ENCODE data around the gene PYROXD2. TPM values are rescaled to one million over a fixed set of nuclear protein-coding genes. Genes with fewer than 3 reads are reported as not detected.
A peak's percentile ranks its signal among the peaks of the same experiment; 100 is the strongest.

The PYROXD2 gene
- total and polyA plus RNA-seq, 9 donors = 8.8 to 18.9 (median 14.3) TPM

DNA sequence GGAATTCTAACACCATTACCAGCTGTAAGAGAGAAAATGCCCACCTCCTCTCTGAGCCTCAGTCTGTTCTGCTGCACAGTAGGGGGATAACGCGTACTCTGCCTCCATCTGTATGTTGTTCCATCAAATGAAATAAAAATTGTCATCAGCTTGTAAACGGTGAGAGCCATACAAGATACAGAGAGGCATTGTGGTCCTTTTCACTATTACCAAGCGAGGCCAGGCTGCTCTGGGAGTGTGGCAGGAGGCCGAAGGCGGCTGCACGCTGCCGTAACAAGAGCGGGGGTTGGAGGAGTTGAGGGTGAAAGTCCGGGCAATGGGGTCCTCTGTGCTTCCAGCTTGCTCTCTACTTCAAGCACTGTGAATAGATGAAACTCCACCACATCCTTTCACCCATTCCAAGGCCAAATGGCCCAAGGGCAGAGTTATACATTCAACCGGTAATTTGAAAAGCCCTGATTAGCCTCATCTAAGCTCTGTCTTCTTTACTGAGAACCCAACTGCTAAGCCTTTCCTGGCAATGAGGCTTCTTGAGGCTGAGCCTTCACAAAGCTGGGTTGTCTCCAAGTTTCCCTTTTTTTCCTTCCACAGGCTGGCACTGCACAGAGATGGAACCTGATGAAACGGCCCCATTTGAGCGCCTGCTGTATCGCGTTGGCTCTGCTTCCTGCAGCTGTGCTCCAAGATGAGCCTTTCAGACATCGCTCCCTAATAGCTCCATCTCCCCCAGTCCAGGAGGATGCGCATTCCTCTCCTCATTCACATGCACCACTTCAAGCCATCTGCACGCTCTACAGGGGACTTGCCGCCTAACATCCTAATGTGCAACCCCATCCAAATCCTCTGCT, 47.2 kb downstream of the PYROXD2 start:
- no peak overlapping the region for H3K27ac ChIP-seq (ENCODE audit: low read length)
- peak; percentile 78 for DNase-seq

DNA sequence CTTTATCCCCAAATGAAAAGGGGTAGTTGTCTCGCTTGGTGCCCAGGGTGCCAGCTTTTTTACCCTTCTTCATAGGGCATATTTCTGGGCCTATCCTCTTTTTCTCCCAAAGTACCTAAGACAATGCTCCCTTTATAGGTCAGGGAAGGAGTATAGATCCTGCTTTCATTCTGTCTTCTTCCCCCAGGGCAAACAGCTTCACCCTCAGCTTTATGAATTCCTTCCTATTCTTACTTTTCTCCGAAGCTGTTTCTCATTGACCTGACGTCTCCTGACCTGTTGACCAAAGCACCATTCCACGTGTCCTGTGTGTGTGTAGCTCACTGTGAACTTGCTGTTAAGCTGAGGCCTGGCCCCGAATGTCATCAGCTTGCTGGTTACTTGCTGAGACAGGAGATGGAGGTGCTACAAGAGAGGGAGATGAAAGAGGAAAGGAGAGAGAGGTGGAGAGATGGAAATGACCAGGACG, 48.9 kb downstream of the PYROXD2 start:
- Histone ChIP-seq H3K4me1 (ENCODE audit: control insufficient read depth, insufficient read depth, low read length) (peaks cover 16% of the 10 kb centered on the region), H3K9me3 (replicated peaks; ENCODE audit: control insufficient read depth, low read depth, low read length) (no peaks in the 10 kb centered on the region), H3K4me3 (ENCODE audit: low read length) (no peak overlapping the region), H3K36me3 (ENCODE audit: control insufficient read depth, insufficient read depth, low read length) (no peaks in the 10 kb centered on the region), H3K27me3 (ENCODE audit: control insufficient read depth, insufficient read depth, low read length) (peaks cover 2% of the 10 kb centered on the region), H3K27ac (ENCODE audit: low read length) (no peak overlapping the region)
- 62% methylated on average over 3 of the region's 6 CpGs for WGBS (ENCODE audit: insufficient coverage)
- no peak for DNase-seq

More for the DNA sequence above, 47.2 kb downstream of the PYROXD2 start:
- peaks cover 4% of the 10 kb centered on the region for H3K27me3 ChIP-seq (ENCODE audit: control insufficient read depth, insufficient read depth, low read length)
- H3K9me3 ChIP-seq (replicated peaks; ENCODE audit: control insufficient read depth, low read depth, low read length) = no peaks in the 10 kb centered on the region
- no peaks in the 10 kb centered on the region for H3K36me3 ChIP-seq (ENCODE audit: control insufficient read depth, insufficient read depth, low read length)
- no peak overlapping the region for H3K4me3 ChIP-seq (ENCODE audit: low read length)
- 48% methylated on average over 8 of the region's 19 CpGs for WGBS (ENCODE audit: insufficient coverage)
- peaks cover 14% of the 10 kb centered on the region for H3K4me1 ChIP-seq (ENCODE audit: control insufficient read depth, insufficient read depth, low read length)

DNA sequence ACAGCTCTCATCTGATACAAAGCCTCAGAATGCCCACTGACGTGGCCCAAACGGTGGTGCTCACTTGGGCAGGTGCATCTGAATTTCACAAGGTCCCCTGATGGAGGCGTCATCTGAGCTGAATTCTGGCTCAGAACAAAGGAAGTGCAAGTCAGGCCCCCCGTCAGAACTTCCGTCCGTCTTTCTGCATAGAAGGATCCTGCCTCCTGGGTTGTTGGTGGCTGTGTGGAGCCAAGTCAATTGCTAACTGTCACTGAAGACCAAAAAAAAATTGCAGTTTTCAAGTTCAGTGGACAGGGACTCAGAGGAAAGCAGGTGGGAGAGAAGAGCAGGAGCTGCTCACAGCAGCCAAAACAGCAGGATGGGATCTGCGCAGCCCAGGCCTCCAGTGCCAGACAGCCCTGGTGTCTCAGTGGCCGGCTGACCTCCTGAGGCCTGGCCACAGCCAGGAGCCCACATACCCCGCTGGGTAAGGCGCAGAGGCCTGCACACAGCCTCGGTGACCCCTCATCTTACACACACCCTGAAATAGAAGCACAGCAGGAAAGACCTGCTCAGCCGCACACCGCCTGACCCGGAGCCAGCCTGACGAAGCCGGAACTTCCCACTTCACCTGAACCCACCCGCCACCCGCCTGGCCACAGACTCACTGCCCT, 49.4 kb downstream of the PYROXD2 start:
- DNase-seq = no peak
- 85% methylated on average over 14 of the region's 18 CpGs for WGBS (ENCODE audit: insufficient coverage)
- H3K27me3 ChIP-seq (ENCODE audit: control insufficient read depth, insufficient read depth, low read length) = peaks cover 2% of the 10 kb centered on the region
- no peaks in the 10 kb centered on the region for H3K9me3 ChIP-seq (replicated peaks; ENCODE audit: control insufficient read depth, low read depth, low read length)
- no peak overlapping the region for H3K4me3 ChIP-seq (ENCODE audit: low read length)
- H3K36me3 ChIP-seq (ENCODE audit: control insufficient read depth, insufficient read depth, low read length) = no peaks in the 10 kb centered on the region
- peaks cover 16% of the 10 kb centered on the region for H3K4me1 ChIP-seq (ENCODE audit: control insufficient read depth, insufficient read depth, low read length)
- H3K27ac ChIP-seq (ENCODE audit: low read length) = no peak overlapping the region

DNA sequence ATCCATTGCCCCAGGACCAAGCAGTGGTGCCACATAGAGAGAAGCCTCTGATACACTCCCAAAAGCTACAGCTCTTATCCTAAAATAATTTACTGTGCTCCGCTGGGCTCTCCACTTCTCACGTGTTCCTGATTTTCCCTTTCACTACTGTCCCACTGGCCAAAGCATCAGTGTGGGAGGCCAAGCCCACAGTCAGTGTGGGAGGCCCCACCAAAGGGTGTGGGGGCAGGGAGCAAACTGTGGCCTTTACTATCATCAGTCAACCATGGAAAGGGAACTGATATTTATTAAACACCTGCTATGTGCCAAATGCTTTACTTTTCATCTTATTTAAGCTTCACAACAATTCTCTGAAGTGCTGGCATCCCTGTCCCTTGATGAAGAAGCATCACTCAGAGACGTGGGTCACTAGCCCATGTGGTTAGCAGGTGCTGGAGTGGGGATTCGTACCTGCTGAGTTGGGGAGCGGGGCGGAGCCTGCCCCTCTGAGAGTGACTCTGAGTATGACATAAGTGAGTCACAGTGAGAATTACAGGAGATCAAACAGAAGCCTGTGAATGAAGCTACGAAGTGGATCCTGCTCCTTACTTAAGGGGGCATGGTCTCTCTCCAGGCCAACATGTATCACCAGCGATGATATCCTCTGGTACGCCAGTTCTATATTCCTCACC, 50.4 kb downstream of the PYROXD2 start:
- Histone ChIP-seq H3K4me1 (ENCODE audit: control insufficient read depth, insufficient read depth, low read length) (peaks cover 16% of the 10 kb centered on the region), H3K27ac (ENCODE audit: low read length) (no peak overlapping the region), H3K36me3 (ENCODE audit: control insufficient read depth, insufficient read depth, low read length) (no peaks in the 10 kb centered on the region), H3K27me3 (ENCODE audit: control insufficient read depth, insufficient read depth, low read length) (peaks cover 2% of the 10 kb centered on the region), H3K9me3 (replicated peaks; ENCODE audit: control insufficient read depth, low read depth, low read length) (no peaks in the 10 kb centered on the region), H3K4me3 (ENCODE audit: low read length) (no peak overlapping the region)
- DNase-seq = no peak
- 79% methylated on average over 5 of the region's 9 CpGs for WGBS (ENCODE audit: insufficient coverage)

DNA sequence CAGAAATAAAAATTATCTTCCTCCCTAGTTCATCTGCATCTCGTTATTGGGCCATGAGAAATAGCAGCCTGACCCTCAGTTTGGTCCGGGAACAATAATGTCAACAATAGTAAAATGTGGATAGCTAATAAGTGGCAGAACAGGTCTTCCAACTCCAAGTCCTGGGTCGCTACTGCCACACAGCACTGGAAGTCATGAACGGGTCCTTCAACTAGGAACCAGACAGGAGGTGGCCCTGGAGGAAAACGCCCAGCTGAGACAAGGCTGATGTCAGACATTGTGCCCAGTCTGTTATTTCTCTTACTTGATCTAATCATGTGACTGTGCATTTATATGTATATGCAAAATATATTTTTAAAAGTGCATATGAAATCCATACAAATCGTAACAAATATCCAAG, 51.8 kb downstream of the PYROXD2 start:
- H3K27me3 ChIP-seq (ENCODE audit: control insufficient read depth, insufficient read depth, low read length) = peaks cover 2% of the 10 kb centered on the region
- no peaks in the 10 kb centered on the region for H3K36me3 ChIP-seq (ENCODE audit: control insufficient read depth, insufficient read depth, low read length)
- WGBS (ENCODE audit: insufficient coverage) = 92% methylated on average over 2 of the region's 6 CpGs
- peaks cover 16% of the 10 kb centered on the region for H3K4me1 ChIP-seq (ENCODE audit: control insufficient read depth, insufficient read depth, low read length)
- no peak for DNase-seq
- no peaks in the 10 kb centered on the region for H3K9me3 ChIP-seq (replicated peaks; ENCODE audit: control insufficient read depth, low read depth, low read length)
- H3K27ac ChIP-seq (ENCODE audit: low read length) = no peak overlapping the region
- H3K4me3 ChIP-seq (ENCODE audit: low read length) = no peak overlapping the region

DNA sequence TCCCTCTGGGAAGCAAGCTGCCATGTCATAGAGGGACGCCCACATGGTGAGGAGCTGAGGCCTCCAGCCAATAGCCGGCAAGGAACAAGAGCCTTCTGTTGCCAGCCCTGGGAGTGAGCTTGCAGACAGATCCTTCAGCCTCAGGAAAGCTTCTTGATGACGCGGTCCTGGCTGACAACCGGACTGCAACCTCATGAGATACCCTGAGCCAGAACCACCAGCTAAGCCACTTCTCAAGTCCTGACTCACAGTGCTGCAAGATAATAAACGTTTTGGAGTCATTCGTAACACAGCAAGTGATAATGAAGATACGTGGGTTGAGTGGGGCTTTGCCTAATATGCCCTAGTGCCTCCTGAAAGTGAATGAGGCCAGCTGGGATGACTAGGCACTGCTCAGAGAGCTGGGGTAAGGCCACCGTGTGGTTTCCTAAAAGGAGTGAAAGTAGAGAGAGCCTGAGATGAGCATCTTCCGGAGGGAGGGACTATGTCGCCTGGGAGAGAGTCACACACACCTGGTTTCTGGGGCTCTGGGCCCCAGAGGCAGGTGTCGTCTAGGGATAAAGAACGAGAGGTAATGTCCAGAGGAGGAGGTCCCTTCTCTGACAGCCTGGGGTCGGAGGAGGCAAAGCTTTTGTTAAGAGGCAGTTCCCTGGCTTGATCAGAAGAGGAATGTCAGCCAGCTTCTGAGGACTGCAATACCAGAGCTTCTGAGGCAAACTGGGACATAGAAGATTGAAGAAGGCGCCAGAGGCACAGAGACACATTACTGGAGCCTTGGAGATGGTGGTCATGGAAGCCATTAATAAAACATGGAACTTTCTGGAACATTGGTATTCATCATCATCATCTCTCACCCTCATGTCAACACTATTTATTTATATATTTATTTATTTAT, 53.6 kb downstream of the PYROXD2 start:
- Histone ChIP-seq H3K9me3 (replicated peaks; ENCODE audit: control insufficient read depth, low read depth, low read length) (no peaks in the 10 kb centered on the region), H3K27ac (ENCODE audit: low read length) (no peak overlapping the region), H3K4me3 (ENCODE audit: low read length) (no peak overlapping the region), H3K4me1 (ENCODE audit: control insufficient read depth, insufficient read depth, low read length) (peaks cover 2% of the 10 kb centered on the region), H3K36me3 (ENCODE audit: control insufficient read depth, insufficient read depth, low read length) (no peaks in the 10 kb centered on the region), H3K27me3 (ENCODE audit: control insufficient read depth, insufficient read depth, low read length) (no peaks in the 10 kb centered on the region)
- peak; percentile 84 for DNase-seq
- 55% methylated on average over 9 of the region's 15 CpGs for WGBS (ENCODE audit: insufficient coverage)

DNA sequence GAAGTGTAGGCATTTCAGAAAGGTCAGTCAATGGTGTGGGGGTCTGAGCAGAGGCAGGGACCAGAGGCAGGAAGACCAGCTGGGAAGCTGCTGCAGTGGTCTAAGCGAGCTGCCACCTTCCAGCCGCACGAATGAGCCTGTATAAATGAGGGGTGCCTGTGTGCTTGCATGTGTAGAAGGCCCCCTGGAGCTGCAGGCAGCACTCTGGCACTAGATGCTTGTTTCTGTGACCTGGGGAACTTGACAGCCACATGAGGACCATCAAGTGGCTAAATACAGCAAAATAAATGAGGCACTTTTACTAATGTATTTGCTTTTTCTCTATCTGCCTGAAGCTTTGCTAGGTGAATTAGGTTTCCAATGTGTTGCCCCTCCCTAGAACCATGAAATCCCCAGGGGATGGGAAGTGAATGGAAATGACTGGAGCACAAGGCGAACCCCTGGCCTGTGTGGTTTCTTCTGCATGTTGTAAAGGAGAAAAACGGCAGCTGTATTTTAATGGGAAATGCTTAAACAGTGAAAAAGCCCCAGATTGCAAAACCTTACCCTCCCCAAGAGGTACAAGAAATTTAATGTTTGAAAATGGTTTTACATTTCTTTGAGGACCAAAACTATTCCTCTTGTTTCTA, 57.7 kb downstream of the PYROXD2 start:
- Histone ChIP-seq H3K27me3 (ENCODE audit: control insufficient read depth, insufficient read depth, low read length) (peaks cover 8% of the 10 kb centered on the region), H3K9me3 (replicated peaks; ENCODE audit: control insufficient read depth, low read depth, low read length) (no peaks in the 10 kb centered on the region), H3K4me1 (ENCODE audit: control insufficient read depth, insufficient read depth, low read length) (peaks cover 3% of the 10 kb centered on the region), H3K36me3 (ENCODE audit: control insufficient read depth, insufficient read depth, low read length) (no peaks in the 10 kb centered on the region), H3K27ac (ENCODE audit: low read length) (no peak overlapping the region), H3K4me3 (ENCODE audit: low read length) (no peak overlapping the region)
- WGBS (ENCODE audit: insufficient coverage) = 60% methylated on average over 3 of the region's 5 CpGs
- no peak for DNase-seq

DNA sequence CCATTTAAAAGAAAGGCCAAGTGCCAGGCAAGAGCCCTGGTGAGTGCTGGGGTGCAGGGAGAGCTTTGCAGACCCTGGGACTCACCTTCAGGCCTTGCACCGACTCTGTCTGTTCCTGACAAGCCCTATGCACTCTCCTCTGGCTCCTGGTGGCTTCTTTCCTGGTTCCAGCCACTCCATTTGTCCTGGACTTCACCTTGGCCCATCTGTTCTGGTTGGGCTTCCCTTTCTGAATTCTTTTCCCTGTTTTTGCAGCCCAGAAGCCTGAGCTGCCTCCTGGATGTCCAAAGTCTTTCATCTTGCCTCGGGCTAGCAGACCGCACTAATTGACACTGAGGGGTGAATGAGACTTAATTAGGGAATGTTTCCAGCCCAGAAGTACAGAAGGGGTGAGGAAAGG, 60.5 kb downstream of the PYROXD2 start:
- H3K9me3 ChIP-seq (replicated peaks; ENCODE audit: control insufficient read depth, low read depth, low read length) = no peaks in the 10 kb centered on the region
- peaks cover 10% of the 10 kb centered on the region for H3K27me3 ChIP-seq (ENCODE audit: control insufficient read depth, insufficient read depth, low read length)
- H3K27ac ChIP-seq (ENCODE audit: low read length) = no peak overlapping the region
- 50% methylated on average over 1 of the region's 3 CpGs for WGBS (ENCODE audit: insufficient coverage)
- DNase-seq = no peak
- peaks cover 16% of the 10 kb centered on the region for H3K4me1 ChIP-seq (ENCODE audit: control insufficient read depth, insufficient read depth, low read length)
- H3K36me3 ChIP-seq (ENCODE audit: control insufficient read depth, insufficient read depth, low read length) = no peaks in the 10 kb centered on the region
- H3K4me3 ChIP-seq (ENCODE audit: low read length) = no peak overlapping the region

DNA sequence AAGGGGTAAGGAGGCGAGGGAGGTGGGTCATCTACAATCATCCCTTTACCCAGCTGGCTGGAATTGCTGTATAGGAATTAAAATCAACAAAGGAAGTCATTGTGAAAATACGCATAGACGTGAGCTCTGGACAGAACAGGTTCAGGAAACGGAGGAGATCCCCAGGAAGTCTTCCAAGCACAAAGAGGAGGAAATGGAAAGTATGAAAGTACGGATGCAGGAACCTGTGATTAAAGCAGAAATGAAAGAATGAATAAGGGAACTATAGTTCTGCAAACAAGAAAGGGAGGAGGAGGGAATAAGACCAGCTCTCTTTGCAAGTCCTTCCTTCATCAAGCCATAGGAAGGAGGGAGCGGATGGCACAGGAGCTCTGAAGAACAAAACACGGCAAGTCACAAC, 61.8 kb downstream of the PYROXD2 start:
- peak; percentile 35 for DNase-seq
- no peak overlapping the region for H3K4me3 ChIP-seq (ENCODE audit: low read length)
- no peak overlapping the region for H3K27ac ChIP-seq (ENCODE audit: low read length)
- WGBS (ENCODE audit: insufficient coverage) = 34% methylated on average over 4 of the region's 7 CpGs
- H3K36me3 ChIP-seq (ENCODE audit: control insufficient read depth, insufficient read depth, low read length) = no peaks in the 10 kb centered on the region
- H3K27me3 ChIP-seq (ENCODE audit: control insufficient read depth, insufficient read depth, low read length) = peaks cover 14% of the 10 kb centered on the region
- H3K9me3 ChIP-seq (replicated peaks; ENCODE audit: control insufficient read depth, low read depth, low read length) = no peaks in the 10 kb centered on the region
- peaks cover 24% of the 10 kb centered on the region for H3K4me1 ChIP-seq (ENCODE audit: control insufficient read depth, insufficient read depth, low read length)

All from muscle of leg (tissue), 11 donors.